Measurements from ENCODE around the gene P2RX4. TPM values are rescaled to one million over a fixed set of nuclear protein-coding genes. Genes with fewer than 3 reads are reported as not detected.

P2RX4 gene
- total and polyA plus RNA-seq, 12 donors, result 3.7 to 12.6 (median 5.5) TPM

- ATAC-seq, result no peak
- Histone ChIP-seq H3K27me3 (no peaks in the 10 kb centered on the region), H3K4me1 (peaks cover 0 to 50% (median 18%) of the 10 kb centered on the region in 9 donors), H3K27ac (peak overlapping the region in 7 of 10 donors; percentile 19 to 63 (median 51)), H3K4me3 (no peak overlapping the region), H3K9me3 (no peaks in the 10 kb centered on the region), H3K36me3 (peaks cover 0 to 41% (median 0%) of the 10 kb centered on the region in 9 donors)
- no peak for DNase-seq
- no peak for TF ChIP-seq CTCF (IDR thresholded peaks at IDR 0.05)
- intact Hi-C loops (cut with DNase I), result loop anchor here in 1 of 10 donors (5.0 kb wide), 1 partner anchor 82 kb away; the partner anchor contains the start of gene P2RX7
- WGBS, 2 donors, result 74 to 83% methylated on average over 11 of the region's 11 CpGs
Observed at GRCh38 chr12:121214166-121214777, 4.3 kb downstream of the P2RX4 start.

GRCh38 chr12:121214855-121215745 lies 5.2 kb downstream of the P2RX4 start:
- ATAC-seq (peak in 6 of 8 donors; percentile 26 to 71 (median 41)), DNase-seq (no peak)
- peaks cover 0 to 41% (median 0%) of the 10 kb centered on the region in 9 donors for H3K36me3 ChIP-seq
- H3K27ac ChIP-seq, result peak overlapping the region in 7 of 10 donors; percentile 19 to 63 (median 51)
- no peak overlapping the region for H3K4me3 ChIP-seq
- H3K4me1 ChIP-seq, result peaks cover 0 to 44% (median 18%) of the 10 kb centered on the region in 9 donors
- H3K9me3 ChIP-seq, result no peaks in the 10 kb centered on the region
- intact Hi-C loops (cut with DNase I), result loop anchor here in 1 of 10 donors (5.0 kb wide), 1 partner anchor 83 kb away; the partner anchor contains the start of gene P2RX7
- TF ChIP-seq CTCF (IDR thresholded peaks at IDR 0.05), result no peak
- 63 to 69% methylated on average over 14 of the region's 14 CpGs for WGBS, 2 donors
- no peaks in the 10 kb centered on the region for H3K27me3 ChIP-seq

- TF ChIP-seq CTCF (IDR thresholded peaks at IDR 0.05), result no peak
- 95 to 98% methylated on average over 4 of the region's 4 CpGs for WGBS, 2 donors
- ATAC-seq (no peak), DNase-seq (no peak)
- Histone ChIP-seq H3K27ac (no peak overlapping the region), H3K9me3 (no peaks in the 10 kb centered on the region), H3K4me3 (no peak overlapping the region), H3K36me3 (peaks cover 0 to 41% (median 0%) of the 10 kb centered on the region in 9 donors), H3K27me3 (no peaks in the 10 kb centered on the region), H3K4me1 (peaks cover 0 to 36% (median 14%) of the 10 kb centered on the region in 9 donors)
- intact Hi-C loops (cut with DNase I), result no loop called here
Observed at GRCh38 chr12:121216102-121216501, 6.2 kb downstream of the P2RX4 start.

GRCh38 chr12:121217063-121217462 lies 7.1 kb downstream of the P2RX4 start:
- Histone ChIP-seq H3K4me1 (peaks cover 0 to 29% (median 12%) of the 10 kb centered on the region in 9 donors), H3K27ac (no peak overlapping the region), H3K27me3 (no peaks in the 10 kb centered on the region), H3K4me3 (no peak overlapping the region), H3K9me3 (no peaks in the 10 kb centered on the region), H3K36me3 (peaks cover 0 to 45% (median 4%) of the 10 kb centered on the region in 9 donors)
- DNase-seq (no peak), ATAC-seq (no peak)
- TF ChIP-seq CTCF (IDR thresholded peaks at IDR 0.05), result no peak
- WGBS, 2 donors, result 86 to 92% methylated on average over 8 of the region's 8 CpGs
- intact Hi-C loops (cut with DNase I), result no loop called here
